Measurements from ENCODE around the gene CAPN8. TPM values are rescaled to one million over a fixed set of nuclear protein-coding genes. Genes with fewer than 3 reads are reported as not detected.

CAPN8 gene
- total RNA-seq (2021) = 85.6 and 94.7 TPM in 2 replicates
- percentile 73 among the genes with signal in this experiment for Bru-seq, nascent RNA
- BruChase-seq, experiment 1, labeled RNA remaining after a 2-hour chase = percentile 68 among the genes with signal in this experiment
- percentile 83 among the genes with signal in this experiment for BruChase-seq, experiment 2, labeled RNA remaining after a 6-hour chase
- long read RNA-seq, transcript CAPN8-202 (10 exons, 2,596 nt) = major isoform, 5 of 33 reads
- long read RNA-seq, partial matches to known transcripts = 11 of 33 reads
- long read RNA-seq, other reads (novel, unspliced or antisense) = 14 of 33 reads

DNA sequence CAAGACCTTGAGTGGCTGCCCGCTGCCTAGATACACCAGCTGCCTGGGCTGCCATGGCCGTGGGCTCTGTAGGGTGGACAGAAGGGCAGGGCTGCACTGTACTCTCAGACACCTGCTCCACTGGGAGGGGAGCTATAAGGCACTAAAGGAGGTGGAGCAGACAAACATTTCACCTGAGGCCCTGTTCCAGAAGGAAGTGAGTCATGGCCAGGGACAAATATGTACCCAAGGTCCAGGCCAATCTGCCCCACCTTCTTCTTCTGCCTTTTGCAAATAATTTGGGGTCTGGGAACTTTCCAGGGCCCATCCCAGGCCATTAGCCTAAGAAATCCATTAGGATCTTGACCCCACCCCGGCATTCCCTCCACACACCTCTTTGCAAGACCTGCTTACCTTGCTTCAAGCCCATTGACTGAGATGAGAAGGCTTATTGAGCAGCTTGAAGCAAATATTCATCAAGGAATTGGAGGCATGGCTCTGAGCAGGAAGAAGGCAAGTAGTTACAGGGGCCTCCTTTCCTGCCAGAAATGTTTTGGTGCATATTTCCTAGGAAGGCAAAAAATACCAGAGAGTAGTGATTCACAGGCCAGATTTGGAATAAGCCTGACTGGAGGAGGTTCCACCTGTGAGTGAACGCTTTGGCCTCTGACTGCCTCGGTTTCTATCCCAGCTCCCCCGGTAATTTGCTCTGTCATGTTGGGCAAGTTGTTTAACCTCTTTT, at the start of gene CAPN8:
CAPN8 (minus strand) TSS at position 110 of the 721 bp plus-strand sequence; CDS start at position 55, 55 bp downstream.
- peaks cover 47% of the 10 kb centered on the region for H3K79me2 ChIP-seq (ENCODE audit: low read depth)
- peak within 1 kb of the TSS; percentile 98 for H3K27ac ChIP-seq
- H3K4me2 ChIP-seq = peak within 1 kb of the TSS; percentile 84
- H3K4me1 ChIP-seq (replicated peaks; ENCODE audit: insufficient read depth) = peaks cover 96% of the 10 kb centered on the region
- H3K4me3 ChIP-seq = peak within 1 kb of the TSS; percentile 54
- no peaks in the 10 kb centered on the region for H3K9me2 ChIP-seq (ENCODE audit: insufficient read depth)
- peaks cover 9% of the 10 kb centered on the region; the same call in 1 of the 2 replicates for H3K36me3 ChIP-seq (ENCODE audit: low read depth)
- H3F3A ChIP-seq (ENCODE audit: insufficient read depth, low read depth) = peaks cover 34% of the 10 kb centered on the region
- TF ChIP-seq, protein P1, sequence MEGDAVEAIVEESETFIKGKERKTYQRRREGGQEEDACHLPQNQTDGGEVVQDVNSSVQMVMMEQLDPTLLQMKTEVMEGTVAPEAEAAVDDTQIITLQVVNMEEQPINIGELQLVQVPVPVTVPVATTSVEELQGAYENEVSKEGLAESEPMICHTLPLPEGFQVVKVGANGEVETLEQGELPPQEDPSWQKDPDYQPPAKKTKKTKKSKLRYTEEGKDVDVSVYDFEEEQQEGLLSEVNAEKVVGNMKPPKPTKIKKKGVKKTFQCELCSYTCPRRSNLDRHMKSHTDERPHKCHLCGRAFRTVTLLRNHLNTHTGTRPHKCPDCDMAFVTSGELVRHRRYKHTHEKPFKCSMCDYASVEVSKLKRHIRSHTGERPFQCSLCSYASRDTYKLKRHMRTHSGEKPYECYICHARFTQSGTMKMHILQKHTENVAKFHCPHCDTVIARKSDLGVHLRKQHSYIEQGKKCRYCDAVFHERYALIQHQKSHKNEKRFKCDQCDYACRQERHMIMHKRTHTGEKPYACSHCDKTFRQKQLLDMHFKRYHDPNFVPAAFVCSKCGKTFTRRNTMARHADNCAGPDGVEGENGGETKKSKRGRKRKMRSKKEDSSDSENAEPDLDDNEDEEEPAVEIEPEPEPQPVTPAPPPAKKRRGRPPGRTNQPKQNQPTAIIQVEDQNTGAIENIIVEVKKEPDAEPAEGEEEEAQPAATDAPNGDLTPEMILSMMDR (conservative IDR thresholded peaks at IDR 0.05) = no peak
- TF ChIP-seq EZH2 (IDR thresholded peaks at IDR 0.05; ENCODE audit: low read depth) = no peak
- H3K27me3 ChIP-seq (ENCODE audit: insufficient read depth, low read depth) = no peaks in the 10 kb centered on the region
- no TSS peak for BruUV-seq (replicated peaks)
- H3K9me3 ChIP-seq (ENCODE audit: insufficient read depth, low read depth) = no peaks in the 10 kb centered on the region
- no peaks in the 10 kb centered on the region for H4K20me1 ChIP-seq (ENCODE audit: insufficient read depth)
- H2AFZ ChIP-seq = no peak within 1 kb of the TSS
- intact Hi-C loops (cut with micrococcal nuclease; ENCODE audit: unreplicated experiment) = loop anchor here (1.0 to 5.0 kb wide), 3 partner anchors 10 to 533 kb away; no protein-coding TSS in a partner anchor
- peak; percentile 88 to 97 for DNase-seq
- CTCF ChIA-PET = interaction anchor here (1.0 to 1.5 kb wide), 4 partner anchors 18 to 542 kb away, joined by 3 to 4 read pairs (median 3); no protein-coding TSS in a partner anchor
- POLR2A ChIA-PET (ENCODE audit: unreplicated experiment) = interaction anchor here (0.5 to 1.2 kb wide), 4 partner anchors 35 to 183 kb away, joined by 3 to 6 read pairs (median 4); no protein-coding TSS in a partner anchor

DNA sequence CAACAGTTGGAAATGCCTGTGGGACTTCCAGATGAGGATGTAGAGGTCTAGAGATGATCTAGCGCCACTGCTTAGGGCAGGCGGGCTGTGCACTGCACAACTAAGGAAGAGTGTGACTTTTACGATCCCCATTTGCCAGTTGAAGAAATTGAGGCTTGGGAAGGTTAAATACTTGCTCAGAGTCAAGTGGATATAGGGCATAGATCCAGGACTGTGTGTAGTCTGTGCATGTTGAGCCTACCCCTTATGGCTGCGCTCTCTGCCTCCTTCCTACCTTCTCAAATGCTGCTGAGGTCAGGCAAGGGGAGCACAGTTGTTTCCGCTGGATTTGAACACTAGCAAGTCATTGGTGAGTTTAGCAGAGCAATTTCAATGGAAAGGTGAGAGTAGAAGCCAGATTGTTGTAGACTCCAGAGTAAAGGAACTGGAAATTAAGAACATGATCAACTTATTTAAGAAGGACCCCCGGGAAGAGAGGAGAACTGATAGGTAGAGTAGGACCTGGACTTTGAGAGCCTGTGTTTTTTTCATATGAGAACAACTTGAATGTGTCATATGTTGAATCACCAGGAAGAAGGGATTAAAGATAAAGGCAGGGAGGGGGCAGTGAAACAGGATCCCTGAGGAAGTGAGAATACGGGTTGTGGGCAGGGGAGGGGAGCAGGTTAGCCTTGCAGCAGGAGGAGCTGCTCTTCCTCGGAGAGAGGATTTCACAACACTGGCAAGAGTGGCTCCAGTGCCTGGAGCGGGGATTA, 49.5 kb upstream of the CAPN8 start:
- Histone ChIP-seq H3K79me2 (ENCODE audit: low read depth) (peaks cover 89% of the 10 kb centered on the region), H3K27me3 (ENCODE audit: insufficient read depth, low read depth) (no peaks in the 10 kb centered on the region), H3K9me2 (ENCODE audit: insufficient read depth) (no peaks in the 10 kb centered on the region), H3K4me3 (peak overlapping the region; percentile 79), H4K20me1 (ENCODE audit: insufficient read depth) (no peaks in the 10 kb centered on the region), H3K4me1 (replicated peaks; ENCODE audit: insufficient read depth) (peaks cover 78% of the 10 kb centered on the region), H3K4me2 (peak overlapping the region; percentile 91), H3K36me3 (ENCODE audit: low read depth) (peaks cover 37% of the 10 kb centered on the region), H2AFZ (no peak overlapping the region), H3K9me3 (ENCODE audit: insufficient read depth, low read depth) (no peaks in the 10 kb centered on the region), H3F3A (ENCODE audit: insufficient read depth, low read depth) (peaks cover 71% of the 10 kb centered on the region), H3K27ac (peak overlapping the region; percentile 92)
- no peak for TF ChIP-seq EZH2 (IDR thresholded peaks at IDR 0.05; ENCODE audit: low read depth)
- TF ChIP-seq, protein P1 (conservative IDR thresholded peaks at IDR 0.05) = no peak; the same call in 1 of the 2 replicates
- ChIA-PET POLR2A (ENCODE audit: unreplicated experiment) (interaction anchor here (0.6 to 1.0 kb wide), 7 partner anchors 11 to 361 kb away, joined by 3 to 12 read pairs (median 5); no protein-coding TSS in a partner anchor), CTCF (no interaction called here)
- intact Hi-C loops (cut with micrococcal nuclease; ENCODE audit: unreplicated experiment) = loop anchor here (1.0 kb wide), 2 partner anchors 24 to 61 kb away; no protein-coding TSS in a partner anchor
- TSS peak; percentile 73 for BruUV-seq (replicated peaks)
- DNase-seq = peak; percentile 89 to 97

DNA sequence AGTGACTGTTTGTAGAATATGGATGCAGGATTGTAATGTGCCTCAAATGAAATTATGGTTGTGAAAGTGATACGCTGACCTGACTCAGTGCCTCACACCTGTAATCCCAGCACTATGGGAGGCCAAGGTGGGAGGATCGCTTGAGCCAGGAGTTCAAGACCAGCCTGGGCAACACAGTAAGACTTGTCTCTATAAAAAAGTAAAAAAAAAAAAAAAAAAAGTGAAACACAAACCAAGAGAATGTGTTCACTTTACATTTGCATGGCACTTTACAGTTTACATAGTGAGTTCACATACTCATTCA, 48.9 kb upstream of the CAPN8 start:
- peaks cover 30% of the 10 kb centered on the region for H3K36me3 ChIP-seq (ENCODE audit: low read depth)
- CTCF ChIA-PET = no interaction called here
- H2AFZ ChIP-seq = no peak overlapping the region
- H3F3A ChIP-seq (ENCODE audit: insufficient read depth, low read depth) = peaks cover 66% of the 10 kb centered on the region
- DNase-seq = no peak
- peak overlapping the region; percentile 91 for H3K4me2 ChIP-seq
- H3K27me3 ChIP-seq (ENCODE audit: insufficient read depth, low read depth) = no peaks in the 10 kb centered on the region
- no peaks in the 10 kb centered on the region for H4K20me1 ChIP-seq (ENCODE audit: insufficient read depth)
- peak overlapping the region; percentile 92 for H3K27ac ChIP-seq
- no peaks in the 10 kb centered on the region for H3K9me3 ChIP-seq (ENCODE audit: insufficient read depth, low read depth)
- intact Hi-C loops (cut with micrococcal nuclease; ENCODE audit: unreplicated experiment) = no loop called here
- no peaks in the 10 kb centered on the region for H3K9me2 ChIP-seq (ENCODE audit: insufficient read depth)
- H3K4me1 ChIP-seq (replicated peaks; ENCODE audit: insufficient read depth) = peaks cover 78% of the 10 kb centered on the region
- H3K4me3 ChIP-seq = peak overlapping the region; percentile 79
- TF ChIP-seq, protein P1 (conservative IDR thresholded peaks at IDR 0.05) = no peak
- no peak for TF ChIP-seq EZH2 (IDR thresholded peaks at IDR 0.05; ENCODE audit: low read depth)
- peaks cover 84% of the 10 kb centered on the region for H3K79me2 ChIP-seq (ENCODE audit: low read depth)
- BruUV-seq (replicated peaks) = no TSS peak
- POLR2A ChIA-PET (ENCODE audit: unreplicated experiment) = interaction anchor here (0.7 kb wide), 1 partner anchor 280 kb away, joined by 4 read pairs; no protein-coding TSS in a partner anchor

All from PC-9 (cell line).